Omental fat pad (tissue), 4 donors: Measurements from ENCODE around the gene TMEM161A. TPM values are rescaled to one million over a fixed set of nuclear protein-coding genes. Genes with fewer than 3 reads are reported as not detected.
"Not testable (repeated sequence)": the region's sequence is repeated elsewhere in the genome, so short reads cannot be mapped to it uniquely, and the experiment has no call there.

Source experiments
- ATAC-seq: fragments of 150-250 bp; one replicate; pipeline ENCODE4 v1.9.1; 2016; ENCODE audit warnings: mild to moderate bottlenecking, moderate library complexity; ENCODE audit not compliant: low FRiP score
- DNase-seq: peaks from one replicate; pipeline ENCODE4 v3.0.0-alpha.2; 2019; ENCODE audit warnings: low spot score
- CTCF ChIP-seq, 3 donors: fragments of 450-650 bp; IDR thresholded peaks; one replicate each; pipeline ENCODE4 v1.5.1; 2016 to 2017; ENCODE audit warnings: antibody characterized with exemption in 3 of 3, mild to moderate bottlenecking in 3 of 3, moderate library complexity in 2 of 3
- total RNA-seq, 4 donors: library from RNA; depleted of rRNA; stranded (reverse); fragments of >200 nt; gene quantifications; one replicate each; pipeline ENCODE4 v1.1.0, GENCODE V29; 2016

Gene TMEM161A
- total RNA-seq, 4 donors from 2014 or later = 12.0 to 16.8 (median 15.8) TPM

- TF ChIP-seq CTCF (IDR thresholded peaks at IDR 0.05) = no peak
- no peak for DNase-seq
- no peak for ATAC-seq
Observed at GRCh38 chr19:19111136-19111835, 27.0 kb downstream of the TMEM161A start.

- no peak for ATAC-seq
- no peak for TF ChIP-seq CTCF (IDR thresholded peaks at IDR 0.05)
Observed at GRCh38 chr19:19110410-19111135, 27.7 kb downstream of the TMEM161A start.

GRCh38 chr19:19109601-19110000 lies 28.7 kb downstream of the TMEM161A start:
- DNase-seq (no peak), ATAC-seq (no peak)
- TF ChIP-seq CTCF (IDR thresholded peaks at IDR 0.05) = no peak

More at GRCh38 chr19:19110410-19111135, 27.7 kb downstream of the TMEM161A start:
- DNase-seq = no peak

GRCh38 chr19:19107654-19108053 lies 30.6 kb downstream of the TMEM161A start:
- DNase-seq (no peak), ATAC-seq (no peak)
- no peak for TF ChIP-seq CTCF (IDR thresholded peaks at IDR 0.05)

- not testable (repeated sequence) for ATAC-seq, DNase-seq
Observed at GRCh38 chr19:19106938-19107337, 31.3 kb downstream of the TMEM161A start.

- ATAC-seq = peak; percentile 47
- TF ChIP-seq CTCF (IDR thresholded peaks at IDR 0.05) = no peak
- no peak for DNase-seq
Observed at GRCh38 chr19:19106056-19106551, 32.2 kb downstream of the TMEM161A start.

DNA sequence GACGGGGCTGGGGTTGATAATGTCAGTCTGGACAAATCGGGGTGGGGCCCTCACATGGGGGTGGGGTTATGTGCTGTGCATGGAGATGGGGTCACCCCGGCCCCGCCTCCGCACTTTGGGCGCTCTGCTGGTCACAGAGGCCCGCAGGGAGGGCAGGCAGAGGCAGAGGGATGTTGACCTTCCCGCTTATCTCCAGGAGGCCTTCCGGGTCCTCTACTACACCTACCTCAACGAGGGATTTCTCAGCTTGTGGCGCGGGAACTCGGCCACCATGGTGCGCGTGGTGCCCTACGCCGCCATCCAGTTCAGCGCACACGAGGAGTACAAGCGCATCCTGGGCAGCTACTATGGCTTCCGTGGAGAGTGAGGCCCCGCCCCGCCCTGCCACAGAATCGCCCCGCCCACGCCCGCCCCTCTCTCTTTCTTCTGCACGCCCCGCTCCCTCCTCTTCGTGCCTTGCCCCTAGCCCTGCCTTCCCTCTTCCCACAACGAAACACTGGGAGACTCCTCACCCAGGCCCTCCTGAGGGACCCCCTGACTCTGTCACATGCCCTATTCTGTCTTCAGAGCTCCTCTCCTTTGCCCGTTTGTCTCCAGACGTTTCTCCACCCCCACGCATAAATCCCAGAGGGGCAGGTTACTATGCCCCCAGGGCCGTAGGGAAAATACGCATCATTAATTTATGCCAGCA lies 32.8 kb downstream of the TMEM161A start:
- peak; percentile 46 for DNase-seq
- TF ChIP-seq CTCF (IDR thresholded peaks at IDR 0.05) = no peak
- ATAC-seq = peak; percentile 92
